ENCODE measurements around the gene CAMK1D. TPM values are rescaled to one million over a fixed set of nuclear protein-coding genes. Genes with fewer than 3 reads are reported as not detected.

Gene CAMK1D
- total RNA-seq, 2 experiments from 2014 or later, result 19.0 to 25.6 TPM

- H3K4me2 ChIP-seq (ENCODE audit: low read length), result no peak overlapping the region
- H2AFZ ChIP-seq (ENCODE audit: low read length), result no peak overlapping the region
- DNase-seq (ENCODE audit: low spot score), result no peak
- no peak overlapping the region for H3K27ac ChIP-seq (ENCODE audit: low read depth, low read length, poor library complexity, severe bottlenecking)
- POLR2A ChIA-PET, result no interaction called here
- H4K20me1 ChIP-seq (ENCODE audit: insufficient read depth, low read length), result 0 out of 2 replicates have a peak, but pooled peaks cover 4% of the 10 kb centered on the region
- no peaks in the 10 kb centered on the region for H3K79me2 ChIP-seq (ENCODE audit: insufficient read depth, low read depth, low read length)
- H3K9me3 ChIP-seq (ENCODE audit: low read length), result no peaks in the 10 kb centered on the region
- H3K9me2 ChIP-seq (ENCODE audit: insufficient read depth, low read length), result no peaks in the 10 kb centered on the region
- 0 out of 2 replicates have a peak, but pooled peaks cover 8% of the 10 kb centered on the region for H3K36me3 ChIP-seq (ENCODE audit: insufficient read depth, low read length)
- TF ChIP-seq CTCF (conservative IDR thresholded peaks at IDR 0.05; ENCODE audit: low read length) (no peak), EZH2phosphoT487 (IDR thresholded peaks at IDR 0.05; ENCODE audit: borderline replicate concordance, low read depth, low read length) (no peak)
- no peak overlapping the region for H3K4me3 ChIP-seq (ENCODE audit: low read depth, low read length, poor library complexity, severe bottlenecking)
- no TSS peak for BruUV-seq (replicated peaks)
- intact Hi-C loops (cut with micrococcal nuclease; ENCODE audit: unreplicated experiment), result no loop called here
- CTCF ChIA-PET (ENCODE audit: unreplicated experiment), result no interaction called here
- no peaks in the 10 kb centered on the region for H3K4me1 ChIP-seq (ENCODE audit: insufficient read depth, low read length, poor library complexity, severe bottlenecking)
These were observed 161.2 kb downstream of the CAMK1D start for GRCh38 chr10:12510501-12510941.

DNA sequence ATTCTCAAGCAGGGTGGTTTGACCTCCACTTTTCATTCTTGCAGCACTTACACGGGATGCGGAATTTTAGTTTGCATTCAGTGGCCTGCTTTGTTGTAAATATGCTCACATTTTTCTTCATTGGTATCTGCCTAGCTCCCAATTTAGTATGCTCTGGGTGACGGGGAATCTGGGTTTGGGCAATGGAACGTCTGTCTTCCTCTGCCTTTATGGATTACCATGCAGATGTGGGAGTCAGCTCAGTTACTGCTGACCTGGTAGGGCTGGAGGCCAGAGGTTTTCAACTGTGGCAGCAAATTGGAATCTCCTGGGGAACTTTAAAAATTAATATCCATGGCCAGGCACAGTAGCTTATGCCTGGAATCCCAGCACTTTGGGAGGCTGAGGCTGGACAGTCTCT, 161.6 kb downstream of the CAMK1D start:
- CTCF ChIA-PET (ENCODE audit: unreplicated experiment), result no interaction called here
- TF ChIP-seq CTCF (conservative IDR thresholded peaks at IDR 0.05; ENCODE audit: low read length) (no peak), EZH2phosphoT487 (IDR thresholded peaks at IDR 0.05; ENCODE audit: borderline replicate concordance, low read depth, low read length) (no peak)

GRCh38 chr10:12511651-12512050, 162.3 kb downstream of the CAMK1D start:
- H3K36me3 ChIP-seq (ENCODE audit: insufficient read depth, low read length), result 0 out of 2 replicates have a peak, but pooled peaks cover 8% of the 10 kb centered on the region
- H4K20me1 ChIP-seq (ENCODE audit: insufficient read depth, low read length), result 0 out of 2 replicates have a peak, but pooled peaks cover 4% of the 10 kb centered on the region
- H3K4me1 ChIP-seq (ENCODE audit: insufficient read depth, low read length, poor library complexity, severe bottlenecking), result no peaks in the 10 kb centered on the region
- intact Hi-C loops (cut with micrococcal nuclease; ENCODE audit: unreplicated experiment), result no loop called here
- CTCF ChIA-PET (ENCODE audit: unreplicated experiment), result no interaction called here
- H3K27ac ChIP-seq (ENCODE audit: low read depth, low read length, poor library complexity, severe bottlenecking), result no peak overlapping the region
- H3K4me2 ChIP-seq (ENCODE audit: low read length), result no peak overlapping the region
- H2AFZ ChIP-seq (ENCODE audit: low read length), result no peak overlapping the region
- H3K9me2 ChIP-seq (ENCODE audit: insufficient read depth, low read length), result no peaks in the 10 kb centered on the region
- H3K79me2 ChIP-seq (ENCODE audit: insufficient read depth, low read depth, low read length), result no peaks in the 10 kb centered on the region
- H3K4me3 ChIP-seq (ENCODE audit: low read depth, low read length, poor library complexity, severe bottlenecking), result no peak overlapping the region
- TF ChIP-seq EZH2phosphoT487 (IDR thresholded peaks at IDR 0.05; ENCODE audit: borderline replicate concordance, low read depth, low read length), result no peak
- no peak for DNase-seq (ENCODE audit: low spot score)
- BruUV-seq (replicated peaks), result no TSS peak
- no peaks in the 10 kb centered on the region for H3K9me3 ChIP-seq (ENCODE audit: low read length)
- POLR2A ChIA-PET, result interaction anchor here (0.5 kb wide), 1 partner anchor 592 kb away, joined by 3 read pairs; no protein-coding TSS in a partner anchor

More for the DNA sequence above, 161.6 kb downstream of the CAMK1D start:
- H3K9me2 ChIP-seq (ENCODE audit: insufficient read depth, low read length), result no peaks in the 10 kb centered on the region
- H3K4me1 ChIP-seq (ENCODE audit: insufficient read depth, low read length, poor library complexity, severe bottlenecking), result no peaks in the 10 kb centered on the region
- no peak overlapping the region for H3K4me3 ChIP-seq (ENCODE audit: low read depth, low read length, poor library complexity, severe bottlenecking)
- H3K4me2 ChIP-seq (ENCODE audit: low read length), result no peak overlapping the region
- no peak for DNase-seq (ENCODE audit: low spot score)
- POLR2A ChIA-PET, result no interaction called here
- H3K79me2 ChIP-seq (ENCODE audit: insufficient read depth, low read depth, low read length), result no peaks in the 10 kb centered on the region
- no peaks in the 10 kb centered on the region for H3K9me3 ChIP-seq (ENCODE audit: low read length)
- H2AFZ ChIP-seq (ENCODE audit: low read length), result no peak overlapping the region
- 0 out of 2 replicates have a peak, but pooled peaks cover 4% of the 10 kb centered on the region for H4K20me1 ChIP-seq (ENCODE audit: insufficient read depth, low read length)
- intact Hi-C loops (cut with micrococcal nuclease; ENCODE audit: unreplicated experiment), result no loop called here
- H3K36me3 ChIP-seq (ENCODE audit: insufficient read depth, low read length), result 0 out of 2 replicates have a peak, but pooled peaks cover 8% of the 10 kb centered on the region
- no TSS peak for BruUV-seq (replicated peaks)
- H3K27ac ChIP-seq (ENCODE audit: low read depth, low read length, poor library complexity, severe bottlenecking), result no peak overlapping the region

All from OCI-LY7 (cell line).